K562 (cell line): ENCODE measurements around the gene GPATCH3. TPM values are rescaled to one million over a fixed set of nuclear protein-coding genes. Genes with fewer than 3 reads are reported as not detected.

Experiments used
- ADNP ChIP-seq: fragments of 200-800 bp; sonication (Bioruptor generic); IDR thresholded peaks from 2 replicates; pipeline ENCODE4 v1.6.1; 2016; ENCODE audit warnings: missing genetic modification characterization, missing compliant biosample characterization
- CHD7 ChIP-seq: fragments of 200-600 bp; sonication (generic); IDR thresholded peaks from one replicate; pipeline ENCODE4 v1.6.1; 2012; ENCODE audit warnings: mild to moderate bottlenecking, low read depth, low read length, inconsistent platforms
- NFE2L1 ChIP-seq: fragments of 450-650 bp; IDR thresholded peaks from 2 replicates; pipeline ENCODE4 v1.6.1; 2016; ENCODE audit warnings: missing genetic modification characterization, low read depth, mild to moderate bottlenecking, missing compliant biosample characterization, moderate library complexity, borderline replicate concordance
- PTBP1 ChIP-seq: fragments of 200-400 bp; formaldehyde crosslinking; IDR thresholded peaks from 2 replicates; pipeline ENCODE4 v1.6.1; 2017; ENCODE audit warnings: low read depth, low read length
- SNRNP70 ChIP-seq: fragments of 200-400 bp; formaldehyde crosslinking; optimal IDR thresholded peaks from 2 replicates; pipeline ENCODE3; 2017; ENCODE audit warnings: low read depth, low read length
- ZFX ChIP-seq: sonication (generic); formaldehyde crosslinking; IDR thresholded peaks from 2 replicates; pipeline ENCODE4 v1.8.0; 2022; ENCODE audit warnings: mild to moderate bottlenecking, missing genetic modification reagents, moderate library complexity
- ZNF253 ChIP-seq: fragments of 250-450 bp; sonication (Bioruptor Pico); conservative IDR thresholded peaks from 2 replicates; pipeline ENCODE4 v1.6.1; 2021; ENCODE audit warnings: mild to moderate bottlenecking
- ZNF41 ChIP-seq: fragments of 250-450 bp; sonication (Bioruptor Pico); conservative IDR thresholded peaks from 2 replicates; pipeline ENCODE4 v1.4.0; 2020; ENCODE audit warnings: mild to moderate bottlenecking
- ZNF717 ChIP-seq: fragments of 250-450 bp; sonication (Bioruptor Pico); IDR thresholded peaks from 2 replicates; pipeline ENCODE4 v1.5.0; 2021
- polyA plus RNA-seq, 8 experiments: library from polyadenylated mRNA; depleted of rRNA in 4 of 8; stranded (reverse) in 5 of 8; unstranded in 3 of 8; fragments of >200 nt; fragmentation: Nextera tagmentation in 2 of 8; fragmentation: Illumina TruSeq in 1 of 8; extraction: Ambion mirVana in 2 of 8; extraction: Trizol in 1 of 8; gene quantifications; 2 replicates each; pipeline versions ENCODE4 v1.2.1 to v1.2.3, GENCODE V29; 2011 to 2014; ENCODE audit warnings: inconsistent platforms in 1 of 8, missing spikeins in 1 of 8
- total RNA-seq, 7 experiments: library from RNA; depleted of rRNA in 6 of 7; stranded (reverse); fragments of >200 nt in 6 of 7; fragmentation: Illumina TruSeq in 2 of 7; extraction: Trizol in 2 of 7; gene quantifications; 2 replicates each; pipeline versions ENCODE4 v1.2.1 to v1.2.3, GENCODE V29; 2011 to 2021; ENCODE audit warnings: low replicate concordance in 1 of 7
- TF ChIP-seq, protein P1 (sequence below), 2 experiments: fragments of 450-650 bp; conservative IDR thresholded peaks; 2 replicates each; pipeline ENCODE4 v1.6.1; 2017; ENCODE audit warnings: mild to moderate bottlenecking in 2 of 2, moderate library complexity in 2 of 2
- TF ChIP-seq, protein P2 (sequence below): fragments of 450-650 bp; IDR thresholded peaks from 2 replicates; pipeline ENCODE4 v1.7.1; 2018; ENCODE audit warnings: mild to moderate bottlenecking, low read depth; ENCODE audit not compliant: partially characterized antibody

Gene GPATCH3
- total and polyA plus RNA-seq, 9 of the 15 experiments (the other 6 are each of a cell fraction or from before 2014, with no cell fraction given) = 1.6 to 23.0 (median 13.3) TPM

GRCh38 chr1:26864610-26865480 lies 35.4 kb downstream of the GPATCH3 start (continued):
- TF ChIP-seq, protein P1, sequence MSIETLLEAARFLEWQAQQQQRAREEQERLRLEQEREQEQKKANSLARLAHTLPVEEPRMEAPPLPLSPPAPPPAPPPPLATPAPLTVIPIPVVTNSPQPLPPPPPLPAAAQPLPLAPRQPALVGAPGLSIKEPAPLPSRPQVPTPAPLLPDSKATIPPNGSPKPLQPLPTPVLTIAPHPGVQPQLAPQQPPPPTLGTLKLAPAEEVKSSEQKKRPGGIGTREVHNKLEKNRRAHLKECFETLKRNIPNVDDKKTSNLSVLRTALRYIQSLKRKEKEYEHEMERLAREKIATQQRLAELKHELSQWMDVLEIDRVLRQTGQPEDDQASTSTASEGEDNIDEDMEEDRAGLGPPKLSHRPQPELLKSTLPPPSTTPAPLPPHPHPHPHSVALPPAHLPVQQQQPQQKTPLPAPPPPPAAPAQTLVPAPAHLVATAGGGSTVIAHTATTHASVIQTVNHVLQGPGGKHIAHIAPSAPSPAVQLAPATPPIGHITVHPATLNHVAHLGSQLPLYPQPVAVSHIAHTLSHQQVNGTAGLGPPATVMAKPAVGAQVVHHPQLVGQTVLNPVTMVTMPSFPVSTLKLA (conservative IDR thresholded peaks at IDR 0.05) = peak in 1 of 2 experiments; percentile 87
- no peak for TF ChIP-seq ADNP
- no peak for TF ChIP-seq SNRNP70
- TF ChIP-seq, protein P2, sequence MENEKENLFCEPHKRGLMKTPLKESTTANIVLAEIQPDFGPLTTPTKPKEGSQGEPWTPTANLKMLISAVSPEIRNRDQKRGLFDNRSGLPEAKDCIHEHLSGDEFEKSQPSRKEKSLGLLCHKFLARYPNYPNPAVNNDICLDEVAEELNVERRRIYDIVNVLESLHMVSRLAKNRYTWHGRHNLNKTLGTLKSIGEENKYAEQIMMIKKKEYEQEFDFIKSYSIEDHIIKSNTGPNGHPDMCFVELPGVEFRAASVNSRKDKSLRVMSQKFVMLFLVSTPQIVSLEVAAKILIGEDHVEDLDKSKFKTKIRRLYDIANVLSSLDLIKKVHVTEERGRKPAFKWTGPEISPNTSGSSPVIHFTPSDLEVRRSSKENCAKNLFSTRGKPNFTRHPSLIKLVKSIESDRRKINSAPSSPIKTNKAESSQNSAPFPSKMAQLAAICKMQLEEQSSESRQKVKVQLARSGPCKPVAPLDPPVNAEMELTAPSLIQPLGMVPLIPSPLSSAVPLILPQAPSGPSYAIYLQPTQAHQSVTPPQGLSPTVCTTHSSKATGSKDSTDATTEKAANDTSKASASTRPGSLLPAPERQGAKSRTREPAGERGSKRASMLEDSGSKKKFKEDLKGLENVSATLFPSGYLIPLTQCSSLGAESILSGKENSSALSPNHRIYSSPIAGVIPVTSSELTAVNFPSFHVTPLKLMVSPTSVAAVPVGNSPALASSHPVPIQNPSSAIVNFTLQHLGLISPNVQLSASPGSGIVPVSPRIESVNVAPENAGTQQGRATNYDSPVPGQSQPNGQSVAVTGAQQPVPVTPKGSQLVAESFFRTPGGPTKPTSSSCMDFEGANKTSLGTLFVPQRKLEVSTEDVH = peak; percentile 99
- no peak for TF ChIP-seq ZNF41 (CRISPR knock-in tag)
- TF ChIP-seq PTBP1 = no peak
- TF ChIP-seq ZNF253 (CRISPR knock-in tag) = no peak
- no peak for TF ChIP-seq ZNF717 (CRISPR knock-in tag)
- no peak for TF ChIP-seq CHD7
- no peak for TF ChIP-seq NFE2L1 (tag)
- TF ChIP-seq ZFX (CRISPR knock-in tag) = peak; percentile 91; the same call in 1 of the 2 replicates
